ENCODE measurements around the gene CAPN13. TPM values are rescaled to one million over a fixed set of nuclear protein-coding genes. Genes with fewer than 3 reads are reported as not detected.

The CAPN13 gene
- total and polyA plus RNA-seq, 4 donors, result 0.13 to 0.42 TPM; not detected in 2

DNA sequence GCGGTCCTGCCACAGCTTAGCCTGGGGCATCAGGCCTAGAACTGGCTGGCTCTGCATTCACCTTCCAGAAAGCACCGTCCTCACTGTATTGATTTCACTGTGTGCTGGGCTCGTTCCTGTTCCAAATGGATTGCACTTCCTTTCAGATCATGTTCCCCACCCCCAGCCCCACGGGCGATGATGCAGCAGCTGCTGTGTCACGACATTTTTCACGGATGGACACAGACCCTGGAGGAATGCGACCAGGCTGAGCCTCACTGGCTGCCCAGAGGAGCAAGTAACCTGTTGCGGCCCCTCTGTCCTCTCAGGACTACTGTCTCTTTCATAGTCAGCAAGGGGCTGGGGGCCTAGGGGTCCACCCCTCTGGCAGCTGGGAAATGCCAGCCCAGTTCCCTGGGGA lies 50.3 kb downstream of the CAPN13 start:
- no peak overlapping the region for H3K27ac ChIP-seq (ENCODE audit: low read depth in 1 of 2, low read length in 2 of 2)
- H3K9me3 ChIP-seq (ENCODE audit: control insufficient read depth in 4 of 4, low read length in 3 of 4), result no peaks in the 10 kb centered on the region
- H3K27me3 ChIP-seq (ENCODE audit: control insufficient read depth in 4 of 4, insufficient read depth in 4 of 4, low read length in 3 of 4), result no peaks in the 10 kb centered on the region
- TF ChIP-seq SP1 (IDR thresholded peaks at IDR 0.05) (no peak), HNF4A (conservative IDR thresholded peaks at IDR 0.05) (no peak), RXRA (IDR thresholded peaks at IDR 0.05) (no peak), EGR1 (IDR thresholded peaks at IDR 0.05; ENCODE audit: low read depth in 2 of 2) (no peak), HNF4G (IDR thresholded peaks at IDR 0.05) (no peak), ZBTB33 (IDR thresholded peaks at IDR 0.05) (no peak), FOXA2 (IDR thresholded peaks at IDR 0.05) (no peak), RAD21 (IDR thresholded peaks at IDR 0.05) (no peak), TAF1 (conservative IDR thresholded peaks at IDR 0.05) (no peak), NR2F2 (IDR thresholded peaks at IDR 0.05) (no peak), JUND (IDR thresholded peaks at IDR 0.05) (no peak), YY1 (IDR thresholded peaks at IDR 0.05) (no peak), GABPA (IDR thresholded peaks at IDR 0.05 in 1 of 2, conservative IDR thresholded peaks at IDR 0.05 in 1 of 2) (no peak), FOXA1 (IDR thresholded peaks at IDR 0.05) (no peak)
- TF ChIP-seq, protein P1, sequence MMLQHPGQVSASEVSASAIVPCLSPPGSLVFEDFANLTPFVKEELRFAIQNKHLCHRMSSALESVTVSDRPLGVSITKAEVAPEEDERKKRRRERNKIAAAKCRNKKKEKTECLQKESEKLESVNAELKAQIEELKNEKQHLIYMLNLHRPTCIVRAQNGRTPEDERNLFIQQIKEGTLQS (IDR thresholded peaks at IDR 0.05), result no peak
- TF ChIP-seq, protein P2, sequence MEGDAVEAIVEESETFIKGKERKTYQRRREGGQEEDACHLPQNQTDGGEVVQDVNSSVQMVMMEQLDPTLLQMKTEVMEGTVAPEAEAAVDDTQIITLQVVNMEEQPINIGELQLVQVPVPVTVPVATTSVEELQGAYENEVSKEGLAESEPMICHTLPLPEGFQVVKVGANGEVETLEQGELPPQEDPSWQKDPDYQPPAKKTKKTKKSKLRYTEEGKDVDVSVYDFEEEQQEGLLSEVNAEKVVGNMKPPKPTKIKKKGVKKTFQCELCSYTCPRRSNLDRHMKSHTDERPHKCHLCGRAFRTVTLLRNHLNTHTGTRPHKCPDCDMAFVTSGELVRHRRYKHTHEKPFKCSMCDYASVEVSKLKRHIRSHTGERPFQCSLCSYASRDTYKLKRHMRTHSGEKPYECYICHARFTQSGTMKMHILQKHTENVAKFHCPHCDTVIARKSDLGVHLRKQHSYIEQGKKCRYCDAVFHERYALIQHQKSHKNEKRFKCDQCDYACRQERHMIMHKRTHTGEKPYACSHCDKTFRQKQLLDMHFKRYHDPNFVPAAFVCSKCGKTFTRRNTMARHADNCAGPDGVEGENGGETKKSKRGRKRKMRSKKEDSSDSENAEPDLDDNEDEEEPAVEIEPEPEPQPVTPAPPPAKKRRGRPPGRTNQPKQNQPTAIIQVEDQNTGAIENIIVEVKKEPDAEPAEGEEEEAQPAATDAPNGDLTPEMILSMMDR (IDR thresholded peaks at IDR 0.05; ENCODE audit: low read depth, low read length, missing input control), result no peak
- TF ChIP-seq, protein P3, sequence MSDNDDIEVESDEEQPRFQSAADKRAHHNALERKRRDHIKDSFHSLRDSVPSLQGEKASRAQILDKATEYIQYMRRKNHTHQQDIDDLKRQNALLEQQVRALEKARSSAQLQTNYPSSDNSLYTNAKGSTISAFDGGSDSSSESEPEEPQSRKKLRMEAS (IDR thresholded peaks at IDR 0.05), result no peak
- TF ChIP-seq, protein P4, sequence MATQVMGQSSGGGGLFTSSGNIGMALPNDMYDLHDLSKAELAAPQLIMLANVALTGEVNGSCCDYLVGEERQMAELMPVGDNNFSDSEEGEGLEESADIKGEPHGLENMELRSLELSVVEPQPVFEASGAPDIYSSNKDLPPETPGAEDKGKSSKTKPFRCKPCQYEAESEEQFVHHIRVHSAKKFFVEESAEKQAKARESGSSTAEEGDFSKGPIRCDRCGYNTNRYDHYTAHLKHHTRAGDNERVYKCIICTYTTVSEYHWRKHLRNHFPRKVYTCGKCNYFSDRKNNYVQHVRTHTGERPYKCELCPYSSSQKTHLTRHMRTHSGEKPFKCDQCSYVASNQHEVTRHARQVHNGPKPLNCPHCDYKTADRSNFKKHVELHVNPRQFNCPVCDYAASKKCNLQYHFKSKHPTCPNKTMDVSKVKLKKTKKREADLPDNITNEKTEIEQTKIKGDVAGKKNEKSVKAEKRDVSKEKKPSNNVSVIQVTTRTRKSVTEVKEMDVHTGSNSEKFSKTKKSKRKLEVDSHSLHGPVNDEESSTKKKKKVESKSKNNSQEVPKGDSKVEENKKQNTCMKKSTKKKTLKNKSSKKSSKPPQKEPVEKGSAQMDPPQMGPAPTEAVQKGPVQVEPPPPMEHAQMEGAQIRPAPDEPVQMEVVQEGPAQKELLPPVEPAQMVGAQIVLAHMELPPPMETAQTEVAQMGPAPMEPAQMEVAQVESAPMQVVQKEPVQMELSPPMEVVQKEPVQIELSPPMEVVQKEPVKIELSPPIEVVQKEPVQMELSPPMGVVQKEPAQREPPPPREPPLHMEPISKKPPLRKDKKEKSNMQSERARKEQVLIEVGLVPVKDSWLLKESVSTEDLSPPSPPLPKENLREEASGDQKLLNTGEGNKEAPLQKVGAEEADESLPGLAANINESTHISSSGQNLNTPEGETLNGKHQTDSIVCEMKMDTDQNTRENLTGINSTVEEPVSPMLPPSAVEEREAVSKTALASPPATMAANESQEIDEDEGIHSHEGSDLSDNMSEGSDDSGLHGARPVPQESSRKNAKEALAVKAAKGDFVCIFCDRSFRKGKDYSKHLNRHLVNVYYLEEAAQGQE (IDR thresholded peaks at IDR 0.05), result no peak
- H3K4me3 ChIP-seq (ENCODE audit: low read depth in 1 of 3, low read length in 3 of 3), result no peak overlapping the region
- no peak for DNase-seq (ENCODE audit: low spot score)
- H3K4me1 ChIP-seq (ENCODE audit: control insufficient read depth in 4 of 4, insufficient read depth in 4 of 4, low read length in 3 of 4), result no peaks in the 10 kb centered on the region
- H3K9ac ChIP-seq (ENCODE audit: low read depth in 1 of 2, low read length in 2 of 2), result no peak overlapping the region
- 71% methylated on average over 9 of the region's 9 CpGs for WGBS
- no peaks in the 10 kb centered on the region for H3K36me3 ChIP-seq (ENCODE audit: control insufficient read depth in 4 of 4, insufficient read depth in 3 of 4, low read depth in 1 of 4, low read length in 3 of 4)
